COLO668 (cell line): Measurements from ENCODE around the gene UTP14C.
"Not testable (repeated sequence)": the region's sequence is repeated elsewhere in the genome, so short reads cannot be mapped to it uniquely, and the experiment has no call there.

Source experiments
- DNase-seq: peaks from one replicate; lab custom pipeline; 2025; ENCODE audit not compliant: unreplicated experiment; lab: John Stamatoyannopoulos, UW

UTP14C gene

GRCh38 chr13:52043675-52044074 is 19.2 kb downstream of the UTP14C start:
- no peak for DNase-seq

- DNase-seq: no peak
Observed at GRCh38 chr13:52047463-52047862, 23.0 kb downstream of the UTP14C start.

GRCh38 chr13:52048516-52048915 is 24.0 kb downstream of the UTP14C start:
- DNase-seq: no peak

GRCh38 chr13:52051400-52051799 is 26.9 kb downstream of the UTP14C start:
- DNase-seq: no peak

- no peak for DNase-seq
Observed at GRCh38 chr13:52053460-52053859, 29.0 kb downstream of the UTP14C start.

GRCh38 chr13:52061064-52061463 is 36.6 kb downstream of the UTP14C start:
- not testable (repeated sequence) for DNase-seq

GRCh38 chr13:52061587-52061986 is 37.1 kb downstream of the UTP14C start:
- no peak for DNase-seq

GRCh38 chr13:52067237-52067636 is 42.7 kb downstream of the UTP14C start:
- peak; percentile 27 for DNase-seq

GRCh38 chr13:52070929-52071523 is 46.5 kb downstream of the UTP14C start:
- peak; percentile 40 for DNase-seq
